GM20431 (cell line): ENCODE data around the gene SHCBP1.
"Not testable (repeated sequence)": the region's sequence is repeated elsewhere in the genome, so short reads cannot be mapped to it uniquely, and the experiment has no call there.

Experiments used
- in situ Hi-C: fragments of 300-500 bp; cut with MseI, MboI; formaldehyde crosslinking; loops from one replicate; pipeline ENCODE4 v1.15.0; 2020; ENCODE audit warnings: low sequenced_read_pairs; ENCODE audit not compliant: unreplicated experiment

The SHCBP1 gene

DNA sequence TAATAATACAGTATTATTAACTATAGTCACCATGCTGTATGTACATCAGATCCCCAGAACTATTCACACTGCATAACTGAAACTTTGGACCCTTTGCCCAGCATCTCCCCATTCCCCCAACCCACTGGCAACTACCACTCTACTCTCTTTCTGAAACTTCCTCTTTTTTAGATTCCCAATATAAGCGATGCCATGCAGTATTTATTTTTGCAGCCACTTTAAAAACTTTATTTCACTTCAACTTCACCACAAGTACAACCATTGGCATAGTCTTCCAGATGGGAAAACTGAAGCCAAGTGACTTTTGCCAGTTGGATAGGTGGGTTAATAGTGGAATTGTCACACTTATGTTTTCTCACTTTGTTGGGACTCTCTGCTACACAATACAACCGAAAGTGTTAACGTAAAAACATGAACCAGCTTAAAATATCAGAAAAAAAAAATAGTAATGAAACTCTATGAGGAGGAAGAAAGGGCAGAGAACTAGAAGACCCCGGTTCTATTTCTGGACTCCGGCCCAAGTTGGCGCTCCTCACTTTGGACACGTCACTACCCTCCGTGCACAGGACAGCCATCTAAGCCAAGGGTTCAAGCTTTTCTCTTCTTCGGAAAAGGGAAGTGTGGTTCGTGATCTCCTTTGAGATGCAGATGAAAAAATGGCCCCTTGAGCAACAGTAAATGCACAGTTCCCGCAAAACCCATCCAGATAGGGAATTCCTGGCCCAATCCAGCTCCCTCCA lies 743 bp downstream of the SHCBP1 start:
- in situ Hi-C loops = no loop called here

DNA sequence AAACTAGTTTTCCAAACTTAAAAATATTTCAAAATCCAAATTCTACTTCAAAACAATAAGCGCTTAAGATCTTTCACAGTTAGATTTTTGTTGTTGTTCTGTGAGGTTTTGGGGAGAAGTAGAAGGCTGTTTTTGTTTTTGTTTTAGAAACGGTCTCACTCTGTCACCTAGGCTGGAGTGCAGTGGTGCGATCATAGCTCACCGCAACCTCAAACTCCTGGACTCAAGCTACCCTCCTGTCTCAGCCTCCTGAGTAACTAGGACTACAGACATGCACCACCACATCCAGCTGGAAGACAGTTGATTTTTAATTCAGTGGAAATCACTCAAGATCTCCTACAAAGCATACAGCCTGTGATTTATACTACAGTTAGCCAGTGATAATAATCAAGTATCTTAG lies 2.7 kb downstream of the SHCBP1 start:
- in situ Hi-C loops = no loop called here

DNA sequence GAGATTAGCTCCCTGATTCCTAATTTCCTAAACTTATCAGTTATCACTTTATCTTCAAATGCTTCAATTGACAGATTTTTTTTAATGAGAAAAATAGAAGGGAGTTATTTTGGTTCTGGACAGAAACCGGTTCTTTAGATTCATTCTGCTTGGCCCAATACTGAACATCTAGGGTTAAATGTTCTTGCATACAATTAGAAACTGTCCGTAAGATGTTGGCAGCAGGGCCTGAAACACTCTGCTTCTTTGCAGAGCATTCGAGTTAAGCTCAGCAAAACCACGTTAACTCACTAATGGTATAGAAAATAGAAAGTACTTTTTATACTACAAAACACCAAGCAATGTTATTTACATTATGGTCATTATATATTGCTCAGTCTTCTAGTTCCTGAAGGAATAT lies 7.2 kb downstream of the SHCBP1 start:
- in situ Hi-C loops = no loop called here

DNA sequence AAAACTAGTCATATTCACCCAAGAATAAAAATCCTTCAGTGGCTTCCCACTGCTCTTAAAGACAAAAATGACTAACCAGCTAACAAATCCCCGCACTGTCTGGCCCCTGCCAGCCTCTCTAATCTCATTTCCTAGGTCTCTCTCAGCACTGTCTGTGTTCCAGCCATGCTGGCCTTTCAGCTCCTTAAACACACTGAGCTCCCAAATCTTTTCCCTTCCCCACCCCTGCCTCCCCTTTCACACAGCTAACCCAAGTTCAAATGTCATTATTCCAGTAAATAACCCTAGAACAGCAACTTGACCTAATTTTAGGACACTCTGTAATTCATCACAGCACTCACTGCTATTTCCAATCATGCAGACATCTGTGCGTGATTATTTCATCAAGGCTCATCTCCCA lies 7.8 kb downstream of the SHCBP1 start:
- in situ Hi-C loops = no loop called here

DNA sequence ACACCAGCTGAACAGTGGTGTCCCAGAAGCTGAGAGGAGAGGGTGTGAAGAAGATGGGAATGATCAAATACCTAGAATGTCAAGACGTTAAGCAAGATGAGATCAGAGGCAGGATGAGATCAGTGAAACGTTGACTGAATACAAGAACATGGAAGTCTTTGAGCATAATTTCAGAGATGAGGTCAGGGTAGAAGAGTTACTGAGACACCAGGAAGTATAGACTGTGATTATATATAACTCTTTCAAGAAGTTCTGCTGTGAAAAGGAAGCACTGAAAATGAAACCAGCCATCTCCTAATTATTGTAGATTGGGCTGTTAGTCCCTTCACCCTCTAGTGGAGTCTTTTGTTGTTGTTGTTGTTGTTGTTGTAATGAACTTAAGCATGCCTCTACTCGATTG lies 9.1 kb downstream of the SHCBP1 start:
- in situ Hi-C loops = no loop called here

DNA sequence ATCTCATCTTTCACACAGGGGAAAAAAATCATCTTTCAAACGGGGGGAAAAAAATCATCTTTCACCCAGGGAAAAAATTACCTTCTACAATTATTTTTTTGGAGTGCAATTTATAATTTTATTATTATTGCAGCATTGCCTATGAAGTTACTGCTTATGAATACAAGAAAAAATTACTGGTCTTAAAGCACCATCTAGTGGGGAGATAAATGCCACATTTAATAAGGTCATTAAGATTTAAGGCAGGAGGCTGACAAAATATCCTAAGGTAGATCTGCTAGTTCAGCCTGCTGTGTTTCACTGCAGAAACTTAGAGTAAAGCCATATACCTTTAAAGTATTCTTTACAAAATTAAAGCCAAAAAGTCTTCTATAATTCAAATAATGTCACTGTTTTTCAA lies 13.7 kb downstream of the SHCBP1 start:
- in situ Hi-C loops = no loop called here

DNA sequence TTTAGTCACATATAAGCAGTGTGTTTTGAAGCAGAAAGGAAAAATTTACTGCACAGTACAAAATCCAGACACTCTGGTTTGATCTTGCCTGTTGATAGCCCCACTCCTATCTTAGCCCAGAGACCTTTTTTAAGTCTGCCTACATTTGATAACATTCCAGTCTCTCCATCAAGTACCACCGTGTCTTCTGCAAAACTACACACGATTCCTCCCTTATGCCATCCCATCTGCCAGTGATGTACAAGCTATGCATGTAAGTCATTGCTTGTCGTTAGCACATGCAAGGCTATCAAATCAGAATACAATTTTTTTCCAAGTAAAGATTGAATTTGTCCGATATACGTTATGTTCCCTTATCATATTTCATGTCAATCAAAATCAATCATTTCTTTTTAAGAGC lies 14.9 kb downstream of the SHCBP1 start:
- in situ Hi-C loops = no loop called here

DNA sequence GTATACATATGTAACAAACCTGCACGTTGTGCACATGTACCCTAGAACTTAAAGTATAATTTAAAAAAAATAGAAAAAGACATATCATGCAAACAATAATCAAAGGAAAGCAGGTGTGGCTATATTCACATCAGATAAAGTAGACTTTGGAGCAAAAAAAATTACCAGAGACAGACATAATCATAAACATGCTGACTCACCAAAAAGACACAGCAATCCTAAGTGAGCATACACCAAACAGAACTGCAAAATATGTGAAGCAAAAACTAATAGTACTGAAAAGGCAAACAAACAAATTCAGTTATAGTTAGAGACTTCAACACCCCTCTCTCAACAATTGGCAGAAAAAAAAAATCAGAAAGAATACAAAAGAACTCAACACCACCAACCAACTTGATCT lies 29.9 kb downstream of the SHCBP1 start:
- in situ Hi-C loops = no loop called here

DNA sequence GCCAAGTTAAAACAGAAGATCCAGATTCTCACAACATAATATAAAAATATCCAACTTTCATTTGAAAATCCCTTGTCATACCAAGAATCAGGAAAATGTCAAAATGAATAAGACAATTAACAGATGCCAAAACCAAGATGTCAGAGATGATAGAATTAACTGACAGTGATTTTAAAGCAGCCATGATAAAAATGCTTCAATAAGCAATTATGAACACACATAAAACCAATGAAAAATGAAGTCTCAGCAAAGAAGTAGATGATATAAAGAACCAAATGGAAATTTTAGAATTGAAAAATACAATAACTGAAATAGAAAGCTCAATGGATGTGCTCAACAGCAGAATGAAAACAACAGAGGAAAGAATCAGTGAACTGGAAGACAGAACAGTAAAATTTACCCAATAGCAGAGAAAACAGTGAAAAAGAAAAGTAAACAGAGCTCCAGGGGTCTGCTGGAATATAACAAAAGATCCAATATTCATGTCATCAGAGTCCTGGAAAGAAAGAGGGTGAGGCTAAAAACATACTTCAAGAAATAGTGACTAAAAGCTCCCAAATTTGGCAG lies 35.1 kb downstream of the SHCBP1 start:
- in situ Hi-C loops = no loop called here

DNA sequence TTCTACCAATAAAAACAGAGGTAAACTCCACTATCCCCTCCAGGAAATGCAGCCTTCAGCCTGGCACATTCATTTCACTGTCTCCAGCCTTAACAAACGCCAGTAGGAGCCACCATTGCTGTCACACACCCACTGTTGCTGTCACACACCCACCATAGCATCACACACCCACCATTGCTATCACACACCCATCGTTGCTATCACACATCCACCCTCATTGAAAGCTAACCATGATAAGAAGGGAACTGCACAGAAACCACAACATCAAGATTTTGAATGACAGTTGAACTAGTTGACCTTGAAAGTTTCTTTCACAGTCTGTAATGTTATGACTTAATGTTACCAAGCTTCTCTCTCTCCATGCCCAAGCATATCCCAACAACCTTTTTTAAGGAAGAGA lies 38.1 kb downstream of the SHCBP1 start:
- in situ Hi-C loops = no loop called here

DNA sequence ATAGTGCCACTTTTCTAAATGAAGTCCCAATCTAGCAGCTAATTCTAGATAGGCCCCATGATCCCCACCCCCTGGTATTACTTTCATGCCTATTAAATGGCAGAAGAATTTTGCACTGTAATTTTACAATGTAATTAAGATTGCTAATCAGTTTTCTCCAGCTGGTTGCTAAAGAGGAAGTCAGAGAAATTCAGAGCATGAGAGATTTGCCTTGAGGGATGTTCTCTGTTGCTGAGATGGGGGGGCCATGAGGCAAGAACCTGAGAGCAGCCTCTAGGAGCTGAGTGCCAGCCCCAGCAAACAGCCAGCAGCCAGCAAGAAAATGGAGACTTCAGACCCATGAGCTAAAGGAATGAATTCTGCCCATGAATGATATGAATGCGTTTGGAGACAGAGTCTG lies 38.9 kb downstream of the SHCBP1 start:
- in situ Hi-C loops = no loop called here

DNA sequence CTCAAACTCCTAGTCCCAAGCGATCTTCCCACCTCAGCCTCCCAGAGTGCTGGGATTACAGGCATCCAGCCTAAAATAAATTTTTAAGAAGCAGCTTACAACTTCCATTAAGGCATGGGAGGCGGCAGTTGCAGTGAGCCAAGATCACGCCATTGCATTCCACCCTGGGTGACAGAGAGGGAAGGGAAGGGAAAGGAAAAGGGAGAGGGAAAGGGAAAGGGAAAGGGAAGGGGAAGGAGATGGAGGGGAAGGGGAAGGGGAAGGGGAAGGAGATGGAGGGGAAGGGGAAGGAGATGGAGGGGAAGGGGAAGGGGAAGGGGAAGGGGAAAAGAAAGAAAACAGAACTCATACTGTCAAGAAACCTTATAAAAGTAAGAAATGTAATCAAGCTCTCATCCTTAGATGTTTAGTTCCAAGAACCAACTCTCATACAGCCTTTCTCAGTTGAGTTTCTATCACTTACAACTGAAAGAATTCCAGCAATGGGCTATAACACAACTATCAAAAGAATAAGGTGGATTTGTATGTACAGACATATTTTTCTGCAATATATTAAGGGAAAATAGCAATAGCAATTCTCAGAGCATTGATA lies 43.1 kb downstream of the SHCBP1 start:
- in situ Hi-C loops = no loop called here

DNA sequence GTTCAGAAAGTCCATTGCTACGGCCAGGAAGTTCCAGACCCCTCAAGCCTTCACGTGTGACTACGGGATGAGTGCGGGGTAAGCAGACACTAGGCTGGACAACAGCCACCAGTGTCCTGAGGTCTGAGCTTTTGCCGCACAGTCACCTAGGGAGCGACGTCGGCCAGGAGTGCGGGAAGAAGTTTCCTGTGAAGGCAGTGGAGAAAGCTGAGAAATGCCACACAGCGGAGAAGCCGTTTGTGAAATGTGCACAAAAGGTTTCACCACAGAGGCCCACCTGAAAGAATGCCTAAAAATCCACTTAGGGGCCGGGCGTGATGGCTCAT lies 47.4 kb downstream of the SHCBP1 start:
- in situ Hi-C loops = no loop called here

DNA sequence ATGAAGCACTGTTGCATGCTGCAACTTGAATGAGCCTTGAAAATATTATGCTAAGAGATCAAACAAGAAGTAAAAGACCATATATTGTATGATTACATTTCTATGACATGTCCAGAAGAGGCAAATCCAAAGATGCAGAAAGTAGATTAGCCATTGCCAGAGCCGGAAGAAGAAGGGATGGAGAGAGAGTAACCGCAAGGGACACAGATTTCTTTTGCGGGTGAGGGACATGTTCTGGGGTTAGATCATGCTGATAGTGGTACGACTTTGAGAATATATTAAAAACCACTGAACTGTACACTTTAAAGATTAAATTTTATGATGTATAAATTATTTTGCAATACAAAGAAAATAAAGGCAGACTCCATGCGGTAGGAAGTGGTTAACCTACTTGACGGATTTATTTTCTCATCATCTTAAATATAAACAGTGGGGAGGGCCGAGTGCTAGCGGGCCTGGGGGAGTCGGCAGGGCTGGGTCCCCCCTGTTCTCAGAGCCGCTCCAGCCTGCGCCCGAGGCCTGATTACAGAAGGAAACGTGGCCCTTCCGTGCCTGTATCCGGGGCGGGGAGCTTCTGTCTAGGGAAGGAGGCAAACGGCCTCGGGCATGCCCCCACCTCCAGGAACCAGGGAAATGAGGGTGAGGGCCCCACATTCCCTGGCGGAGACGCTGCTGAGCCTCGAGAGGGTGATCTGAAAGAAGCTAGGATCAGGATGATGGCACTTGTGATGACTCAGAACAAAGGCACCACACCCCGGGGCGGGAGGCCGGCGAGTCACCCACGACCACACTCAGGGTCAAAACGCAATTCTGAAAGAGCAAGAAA lies 48.0 kb downstream of the SHCBP1 start:
- in situ Hi-C loops = no loop called here

DNA sequence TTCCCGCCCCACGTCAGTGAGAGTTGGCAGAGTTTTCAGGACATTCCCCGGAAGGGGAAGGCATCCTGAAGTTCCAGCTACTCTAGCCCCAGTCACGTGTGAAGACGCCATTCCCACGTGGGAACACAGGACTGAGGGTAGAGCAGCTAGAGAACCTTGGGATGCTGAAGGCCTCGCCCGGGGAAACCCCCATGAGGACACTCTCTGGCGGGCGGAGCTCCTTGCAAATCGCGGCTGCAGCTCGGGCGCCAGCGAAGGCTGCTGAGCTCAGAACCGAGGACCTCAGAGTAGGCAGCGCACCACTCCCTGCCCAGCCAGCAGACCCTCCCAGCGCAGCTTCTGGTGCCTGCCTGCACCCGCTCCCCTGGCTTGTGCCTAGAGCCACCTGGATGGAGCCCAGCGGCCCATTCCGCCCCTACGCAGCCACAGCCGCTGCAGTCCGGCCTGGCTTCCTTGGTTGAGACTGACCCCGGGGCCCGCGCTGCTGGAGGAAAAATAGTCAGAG lies 51.9 kb downstream of the SHCBP1 start:
- in situ Hi-C loops = no loop called here

DNA sequence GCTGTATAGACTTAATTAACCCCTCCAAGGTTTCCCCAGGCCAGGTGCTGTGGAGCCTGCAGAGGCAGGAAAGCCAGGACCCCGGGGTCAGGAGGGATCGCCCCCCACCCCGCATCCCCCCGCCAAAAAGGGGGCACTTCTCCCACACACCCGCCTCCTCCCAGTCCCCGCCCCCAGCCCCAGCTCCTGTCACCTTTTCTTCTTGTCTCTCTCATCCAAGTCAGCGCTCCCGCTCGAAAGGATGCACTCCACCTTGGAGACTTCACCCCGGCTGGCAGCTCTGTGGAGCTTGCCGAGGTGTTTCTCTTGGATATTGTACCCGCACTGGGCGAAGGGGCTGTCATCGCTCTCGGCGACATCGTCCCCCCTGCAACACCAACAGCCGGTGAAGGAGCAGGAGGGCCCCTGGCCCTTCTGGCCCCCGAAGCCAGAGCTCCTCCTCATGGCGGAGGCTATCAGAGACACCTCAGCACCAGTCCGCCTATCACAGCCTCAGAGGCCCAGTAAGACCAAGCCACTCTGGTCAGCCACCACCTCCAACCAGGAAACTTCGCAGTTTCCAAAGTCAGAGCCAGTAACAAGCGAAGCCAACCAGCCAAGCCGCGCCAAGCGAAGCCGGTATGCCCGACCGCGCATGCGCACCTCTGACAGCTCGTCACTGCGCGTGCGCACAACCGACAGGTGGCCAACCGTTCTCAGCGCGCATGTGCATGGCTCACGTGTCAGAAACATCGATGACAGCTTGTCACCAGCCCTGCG lies 52.5 kb downstream of the SHCBP1 start:
- in situ Hi-C loops = no loop called here

DNA sequence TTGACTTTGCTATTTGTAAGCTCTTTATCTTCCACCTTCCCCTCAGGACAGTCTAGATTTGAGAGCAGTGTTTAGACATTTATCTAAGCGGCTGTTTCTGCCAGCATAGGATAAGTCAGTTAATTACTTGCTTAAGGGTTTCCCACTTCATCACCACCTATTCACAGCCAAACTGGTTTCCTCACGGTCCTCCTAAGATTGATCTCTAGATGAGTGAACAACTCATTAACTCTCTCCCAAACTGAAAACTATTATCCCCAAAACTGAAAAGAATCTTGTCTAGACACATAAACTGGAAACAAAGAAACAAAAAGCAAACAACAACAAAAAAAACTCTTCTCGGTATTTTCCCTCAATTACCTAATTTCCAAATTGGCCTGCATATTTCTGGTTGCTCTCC lies 58.2 kb downstream of the SHCBP1 start:
- in situ Hi-C loops = no loop called here

DNA sequence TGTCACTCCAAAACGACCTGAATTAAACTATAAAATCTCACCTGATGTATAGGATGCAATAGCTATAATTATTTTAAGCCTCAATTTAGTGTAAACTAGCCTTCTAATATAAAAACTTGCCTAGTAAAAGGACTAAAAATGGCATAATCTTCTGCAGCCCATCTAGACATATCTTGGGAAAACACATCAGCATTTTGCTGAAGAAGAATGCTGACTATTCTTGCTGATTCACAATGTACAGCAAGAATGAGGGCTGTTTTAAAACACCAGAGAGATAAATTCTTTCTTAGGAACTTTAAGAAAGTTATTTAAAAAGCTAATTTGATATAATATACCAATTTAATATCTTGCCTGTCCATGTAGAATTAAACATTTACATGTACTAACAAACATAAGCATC lies 63.2 kb downstream of the SHCBP1 start:
- in situ Hi-C loops = no loop called here

DNA sequence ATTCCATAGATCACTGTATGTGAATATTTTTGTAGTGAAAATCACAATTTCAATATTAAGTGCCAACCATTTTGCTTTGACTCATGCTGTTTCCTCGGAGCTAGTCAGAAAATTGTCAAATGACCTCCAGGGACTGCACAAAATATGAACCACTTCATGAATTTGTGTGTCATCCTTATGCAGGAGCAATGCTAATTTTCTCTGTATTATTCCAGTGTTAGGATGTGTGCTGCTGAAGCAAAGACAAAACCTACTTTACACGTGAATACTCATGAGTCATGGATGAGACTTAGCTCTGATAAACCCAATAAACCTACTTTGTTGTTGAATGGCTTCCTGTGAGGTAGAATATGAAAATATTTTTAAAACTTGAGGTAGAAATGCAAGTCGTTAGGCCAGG lies 65.2 kb downstream of the SHCBP1 start:
- in situ Hi-C loops = no loop called here

DNA sequence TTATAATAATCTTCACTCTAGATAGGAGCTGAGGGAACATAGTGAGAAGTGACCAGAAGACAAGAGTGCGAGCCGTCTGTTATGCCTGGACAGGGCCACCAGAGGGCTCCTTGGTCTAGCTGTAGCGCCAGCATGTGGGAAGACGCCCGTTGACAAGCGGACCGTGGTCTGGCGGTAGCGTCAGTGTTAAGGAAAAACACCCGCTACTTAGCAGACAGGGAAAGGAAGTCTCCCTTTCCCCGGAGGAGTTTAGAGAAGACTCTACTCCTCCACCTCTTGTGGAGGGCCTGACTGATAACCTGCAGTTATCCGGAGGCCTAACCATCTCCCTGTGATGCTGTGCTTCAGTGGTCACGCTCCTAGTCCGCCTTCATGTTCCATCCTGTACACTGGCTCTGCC lies 66.7 kb downstream of the SHCBP1 start:
- in situ Hi-C loops = not testable (repeated sequence)
